Body of pancreas (tissue), 4 donors: ENCODE data around the gene PEPD. TPM values are rescaled to one million over a fixed set of nuclear protein-coding genes. Genes with fewer than 3 reads are reported as not detected.

ENCODE experiments used
- ATAC-seq: fragments of 150-250 bp; one replicate; pipeline ENCODE4 v1.9.1; 2016
- DNase-seq, 4 donors: peaks; one replicate each; pipeline ENCODE4 v3.0.0-alpha.2; 2019
- H3K27ac ChIP-seq, 4 donors: fragments of 200-600 bp; sonication (generic); 1 replicate in 3 of 4; 2 replicates in 1 of 4; pipeline versions ENCODE4 v1.5.1 to v1.6.1; 2016 to 2019; ENCODE audit warnings: mild to moderate bottlenecking in 1 of 4, mixed read lengths in 1 of 4, moderate library complexity in 1 of 4
- H3K27me3 ChIP-seq, 2 donors: fragments of 200-600 bp; sonication (generic); one replicate each; pipeline ENCODE4 v1.6.0; 2016; ENCODE audit warnings: mild to moderate bottlenecking in 1 of 2
- H3K36me3 ChIP-seq, 2 donors: fragments of 200-600 bp; sonication (generic); replicated peaks in 1 of 2; 2 replicates each; pipeline ENCODE4 v1.5.1; 2016; ENCODE audit warnings: low read depth in 2 of 2; ENCODE audit not compliant: insufficient read depth in 1 of 2
- H3K4me1 ChIP-seq: fragments of 200-600 bp; sonication (generic); one replicate; pipeline ENCODE4 v1.6.0; 2016
- H3K4me3 ChIP-seq, 2 donors: fragments of 200-600 bp; sonication (generic); 1 replicate in 1 of 2; 2 replicates in 1 of 2; pipeline ENCODE4 v1.5.1; 2016 to 2019
- H3K9me3 ChIP-seq, 3 donors: fragments of 200-600 bp; sonication (generic); 1 replicate in 2 of 3; 2 replicates in 1 of 3; pipeline ENCODE4 v1.5.1; 2016
- POLR2A ChIP-seq, 3 donors: fragments of 450-650 bp; IDR thresholded peaks; one replicate each; pipeline ENCODE4 v1.6.1; 2016; ENCODE audit warnings: antibody characterized with exemption in 3 of 3, mild to moderate bottlenecking in 2 of 3
- WGBS, 2 donors: methylation state at CpG; one replicate each; pipeline ENCODE4 v1.1.5; 2017; 5-methylcytosine and 5-hydroxymethylcytosine counted together
- intact Hi-C: fragments of 100-400 bp; cut with DNase I; formaldehyde crosslinking; loops from one replicate; pipeline ENCODE4 v1.15.1; 2023
- total RNA-seq, 2 donors: library from RNA; depleted of rRNA; stranded (reverse); fragments of >200 nt; gene quantifications; one replicate each; pipeline ENCODE4 v1.1.0, GENCODE V29; 2016
- TF ChIP-seq, protein P1 (sequence below), 7 experiments: fragments of 450-650 bp in 4 of 7; fragments of 200-600 bp in 3 of 7; sonication (generic) in 3 of 7; IDR thresholded peaks; one replicate each; pipeline ENCODE4 v1.5.1; 2016 to 2019; ENCODE audit warnings: antibody characterized with exemption in 7 of 7

Gene PEPD
- total RNA-seq, 2 donors from 2014 or later: 33.2 to 54.7 TPM

- intact Hi-C loops: no loop called here
- WGBS, 2 donors: 55 to 56% methylated on average over 2 of the region's 2 CpGs
These were observed 166.1 kb downstream of the PEPD start for GRCh38 chr19:33355535-33355934.

GRCh38 chr19:33350538-33351309 lies 170.9 kb downstream of the PEPD start:
- H3K4me1 ChIP-seq: no peaks in the 10 kb centered on the region
- 83 to 84% methylated on average over 12 of the region's 12 CpGs for WGBS, 2 donors
- ATAC-seq: no peak
- intact Hi-C loops: no loop called here
- H3K4me3 ChIP-seq: no peak overlapping the region
- DNase-seq: peak in 2 of 4 donors; percentile 14 to 28
- no peak for TF ChIP-seq POLR2A (IDR thresholded peaks at IDR 0.05)
- TF ChIP-seq, protein P1, sequence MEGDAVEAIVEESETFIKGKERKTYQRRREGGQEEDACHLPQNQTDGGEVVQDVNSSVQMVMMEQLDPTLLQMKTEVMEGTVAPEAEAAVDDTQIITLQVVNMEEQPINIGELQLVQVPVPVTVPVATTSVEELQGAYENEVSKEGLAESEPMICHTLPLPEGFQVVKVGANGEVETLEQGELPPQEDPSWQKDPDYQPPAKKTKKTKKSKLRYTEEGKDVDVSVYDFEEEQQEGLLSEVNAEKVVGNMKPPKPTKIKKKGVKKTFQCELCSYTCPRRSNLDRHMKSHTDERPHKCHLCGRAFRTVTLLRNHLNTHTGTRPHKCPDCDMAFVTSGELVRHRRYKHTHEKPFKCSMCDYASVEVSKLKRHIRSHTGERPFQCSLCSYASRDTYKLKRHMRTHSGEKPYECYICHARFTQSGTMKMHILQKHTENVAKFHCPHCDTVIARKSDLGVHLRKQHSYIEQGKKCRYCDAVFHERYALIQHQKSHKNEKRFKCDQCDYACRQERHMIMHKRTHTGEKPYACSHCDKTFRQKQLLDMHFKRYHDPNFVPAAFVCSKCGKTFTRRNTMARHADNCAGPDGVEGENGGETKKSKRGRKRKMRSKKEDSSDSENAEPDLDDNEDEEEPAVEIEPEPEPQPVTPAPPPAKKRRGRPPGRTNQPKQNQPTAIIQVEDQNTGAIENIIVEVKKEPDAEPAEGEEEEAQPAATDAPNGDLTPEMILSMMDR (IDR thresholded peaks at IDR 0.05): no peak
- no peaks in the 10 kb centered on the region for H3K9me3 ChIP-seq
- H3K36me3 ChIP-seq: no peaks in the 10 kb centered on the region
- H3K27me3 ChIP-seq: no peaks in the 10 kb centered on the region
- H3K27ac ChIP-seq: no peak overlapping the region

More at GRCh38 chr19:33355535-33355934, 166.1 kb downstream of the PEPD start:
- H3K9me3 ChIP-seq: no peaks in the 10 kb centered on the region
- no peak overlapping the region for H3K27ac ChIP-seq
- TF ChIP-seq POLR2A (IDR thresholded peaks at IDR 0.05): no peak
- TF ChIP-seq, protein P1 (IDR thresholded peaks at IDR 0.05): no peak
- no peaks in the 10 kb centered on the region for H3K36me3 ChIP-seq
- no peaks in the 10 kb centered on the region for H3K27me3 ChIP-seq
- DNase-seq (no peak), ATAC-seq (no peak)
- H3K4me1 ChIP-seq: no peaks in the 10 kb centered on the region
- no peak overlapping the region for H3K4me3 ChIP-seq

DNA sequence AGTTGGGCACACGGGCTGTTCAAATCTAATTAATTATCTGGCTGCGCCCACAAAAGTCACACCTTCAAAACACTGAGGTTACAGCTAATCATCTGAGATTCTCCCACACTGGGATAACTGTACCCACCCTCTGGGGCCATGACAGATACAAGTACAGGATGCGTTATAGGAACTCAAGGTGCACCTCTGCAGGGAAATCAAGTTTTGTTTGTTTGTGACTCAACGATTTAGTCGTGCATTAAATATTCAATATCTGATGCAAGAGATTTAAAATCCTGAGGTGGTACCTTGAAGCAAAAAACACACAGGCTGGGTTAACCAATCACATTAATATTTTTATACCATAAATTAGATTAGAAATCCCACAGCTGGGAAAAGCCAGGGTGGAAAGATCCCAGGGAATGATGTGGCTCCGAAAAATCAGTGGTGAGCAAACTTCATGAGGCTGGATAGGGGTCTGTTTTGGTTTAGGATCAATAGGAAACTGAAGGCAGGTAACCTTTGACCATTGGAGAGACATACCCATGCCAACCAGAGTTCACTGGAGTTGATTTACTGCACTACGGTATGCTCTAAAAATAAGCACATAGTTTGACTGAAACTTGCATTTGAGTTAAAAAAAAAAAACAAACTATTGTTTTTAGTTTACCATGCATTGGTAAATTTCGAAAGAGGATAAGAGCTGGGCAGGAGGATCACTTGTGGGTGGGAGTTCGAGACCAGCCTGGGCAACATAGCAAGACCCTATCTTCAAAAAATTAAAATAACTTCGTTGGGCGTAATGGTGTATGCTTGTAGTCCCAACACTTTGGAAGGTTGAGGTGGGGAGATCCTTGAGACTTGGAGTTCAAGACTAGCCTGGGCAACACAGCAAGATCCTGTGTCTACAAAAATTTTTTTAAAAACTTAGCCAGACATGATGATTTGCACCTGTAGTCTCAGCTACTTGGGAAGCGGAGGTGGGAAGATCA lies 172.0 kb downstream of the PEPD start:
- intact Hi-C loops: no loop called here
- WGBS, 2 donors: 67 to 68% methylated on average over 12 of the region's 12 CpGs
- no peaks in the 10 kb centered on the region for H3K36me3 ChIP-seq
- DNase-seq (no peak), ATAC-seq (no peak)
- no peaks in the 10 kb centered on the region for H3K27me3 ChIP-seq
- no peak overlapping the region for H3K27ac ChIP-seq
- no peaks in the 10 kb centered on the region for H3K4me1 ChIP-seq
- no peaks in the 10 kb centered on the region for H3K9me3 ChIP-seq
- no peak for TF ChIP-seq POLR2A (IDR thresholded peaks at IDR 0.05)
- TF ChIP-seq, protein P1 (IDR thresholded peaks at IDR 0.05): no peak
- no peak overlapping the region for H3K4me3 ChIP-seq

GRCh38 chr19:33348301-33349010 lies 173.1 kb downstream of the PEPD start:
- no peak for DNase-seq
- no peaks in the 10 kb centered on the region for H3K36me3 ChIP-seq

More at GRCh38 chr19:33348301-33349010, 173.1 kb downstream of the PEPD start:
- ATAC-seq: no peak
- Histone ChIP-seq H3K27ac (no peak overlapping the region), H3K27me3 (no peaks in the 10 kb centered on the region), H3K9me3 (no peaks in the 10 kb centered on the region), H3K4me1 (no peaks in the 10 kb centered on the region), H3K4me3 (no peak overlapping the region)
- WGBS, 2 donors: 53 to 57% methylated on average over 12 of the region's 12 CpGs
- intact Hi-C loops: no loop called here
- TF ChIP-seq, protein P1 (IDR thresholded peaks at IDR 0.05): no peak
